GM12878 (cell line): ENCODE results near the gene CBFA2T3. TPM values are rescaled to one million over a fixed set of nuclear protein-coding genes. Genes with fewer than 3 reads are reported as not detected.

ENCODE experiments used
- ATAC-seq: fragments of 200-7000 bp; cut with Tn5 transposase; 3 replicates; pipeline ENCODE4 v1.9.1; 2020; ENCODE audit warnings: mild to moderate bottlenecking, moderate library complexity
- BruUV-seq: library from RNA; stranded (reverse); fragments of 400-500 nt; replicated peaks from 2 replicates; lab custom pipeline; 2021; lab: Mats Ljungman, UMichigan
- CTCF ChIA-PET: fragments of 300-600 bp; sonication (Branson Sonifier 250); formaldehyde crosslinking; extraction: SDS; loops from one replicate; lab custom pipeline; 2021; ENCODE audit warnings: inconsistent platforms; lab: Yijun Ruan, JAX
- POLR2A ChIA-PET: fragments of 350-600 bp; formaldehyde crosslinking; extraction: SDS; loops from one replicate; lab custom pipeline; 2021; ENCODE audit warnings: inconsistent platforms; lab: Charles Lee
- RAD21 ChIA-PET: fragments of 300-600 bp; sonication (Branson Sonifier 250); formaldehyde crosslinking; loops from one replicate; lab custom pipeline; 2023; ENCODE audit warnings: antibody characterized with exemption; ENCODE audit not compliant: unreplicated experiment; lab: Charles Lee
- SMC1A ChIA-PET: fragments of 300-600 bp; sonication (Branson Sonifier 250); formaldehyde crosslinking; loops from one replicate; lab custom pipeline; 2023; ENCODE audit not compliant: unreplicated experiment, uncharacterized antibody; lab: Charles Lee
- DNase-seq: peaks from one replicate; pipeline ENCODE4 v3.0.0-alpha.2; 2011; ENCODE audit warnings: low read depth, low spot score
- FAIRE-seq: peaks from 3 replicates; lab custom pipeline; 2011; peaks lifted over from hg19 to GRCh38; lab: Jason Lieb, UNC
- H2AFZ ChIP-seq: 2 replicates; pipeline ENCODE4 v1.6.0; 2011; ENCODE audit warnings: low read depth, low read length, control low read depth; ENCODE audit not compliant: control insufficient read depth
- H3K27ac ChIP-seq: 2 replicates; pipeline ENCODE4 v1.5.1; 2011; ENCODE audit warnings: control low read depth; ENCODE audit not compliant: control insufficient read depth, insufficient read depth
- H3K27me3 ChIP-seq, 2 experiments: replicated peaks in 1 of 2; 2 replicates each; pipeline versions ENCODE4 v1.6.0 to v1.6.1; 2011; ENCODE audit warnings: low read length in 1 of 2; ENCODE audit not compliant: control insufficient read depth in 2 of 2, insufficient read depth in 2 of 2
- H3K36me3 ChIP-seq, 2 experiments: 2 replicates each; pipeline ENCODE4 v1.5.1; 2011; ENCODE audit warnings: low read length in 1 of 2; ENCODE audit not compliant: control insufficient read depth in 2 of 2, insufficient read depth in 2 of 2
- H3K4me1 ChIP-seq: 2 replicates; pipeline ENCODE4 v1.6.1; 2011; ENCODE audit warnings: mild to moderate bottlenecking, low read length, moderate library complexity, mixed read lengths; ENCODE audit not compliant: control insufficient read depth, insufficient read depth
- H3K4me2 ChIP-seq: 2 replicates; pipeline ENCODE4 v1.6.0; 2011; ENCODE audit warnings: control low read depth; ENCODE audit not compliant: control insufficient read depth, insufficient read depth
- H3K4me3 ChIP-seq: fragments of 200-600 bp; sonication (generic); 2 replicates; pipeline ENCODE4 v1.5.1; 2016
- H3K79me2 ChIP-seq: 2 replicates; pipeline ENCODE4 v1.6.0; 2011; ENCODE audit warnings: low read length; ENCODE audit not compliant: control insufficient read depth, insufficient read depth
- H3K9ac ChIP-seq: 2 replicates; pipeline ENCODE4 v1.8.0; 2011; ENCODE audit warnings: low read length, control low read depth, mixed read lengths; ENCODE audit not compliant: control insufficient read depth, insufficient read depth
- H3K9me3 ChIP-seq: replicated peaks from 3 replicates; pipeline ENCODE4 v1.5.1; 2011; ENCODE audit warnings: mild to moderate bottlenecking, low read length; ENCODE audit not compliant: control insufficient read depth, insufficient read depth
- H4K20me1 ChIP-seq: 2 replicates; pipeline ENCODE4 v1.6.0; 2011; ENCODE audit not compliant: control insufficient read depth, insufficient read depth
- CHD2 ChIP-seq: IDR thresholded peaks from 2 replicates; pipeline ENCODE4 v1.6.1; 2011; ENCODE audit warnings: low read depth, low read length, improper control_type of control experiment, borderline replicate concordance
- EP300 ChIP-seq, 2 experiments: fragments of 150-350 bp in 1 of 2; IDR thresholded peaks; 2 replicates each; pipeline ENCODE4 v1.6.1; 2011 to 2012; ENCODE audit warnings: low read depth in 2 of 2, low read length in 2 of 2, borderline replicate concordance in 1 of 2, improper control_type of control experiment in 1 of 2, inconsistent platforms in 1 of 2; ENCODE audit not compliant: control insufficient read depth in 1 of 2
- EZH2 ChIP-seq: IDR thresholded peaks from 2 replicates; pipeline ENCODE4 v1.6.1; 2012; ENCODE audit warnings: low read depth, mild to moderate bottlenecking, control low read depth, inconsistent platforms, low read length, borderline replicate concordance; ENCODE audit not compliant: control insufficient read depth
- GATAD2B ChIP-seq: fragments of 450-650 bp; conservative IDR thresholded peaks from 2 replicates; pipeline ENCODE4 v1.6.1; 2017; ENCODE audit warnings: low read depth, mild to moderate bottlenecking, moderate library complexity
- HCFC1 ChIP-seq: fragments of 150-350 bp; IDR thresholded peaks from 2 replicates; pipeline ENCODE4 v1.6.1; 2014; ENCODE audit warnings: low read length
- HDAC2 ChIP-seq: fragments of 200-600 bp; sonication (generic); IDR thresholded peaks from 2 replicates; pipeline ENCODE4 v1.6.1; 2017
- POU2F2 ChIP-seq: IDR thresholded peaks from 3 replicates; pipeline ENCODE4 v1.6.1; 2011; ENCODE audit warnings: low read depth, mild to moderate bottlenecking, low read length, borderline replicate concordance
- RAD21 ChIP-seq: IDR thresholded peaks from 2 replicates; pipeline ENCODE4 v1.6.1; 2011; ENCODE audit warnings: mild to moderate bottlenecking, low read depth, low read length, moderate library complexity; ENCODE audit not compliant: insufficient read depth
- SIN3A ChIP-seq: IDR thresholded peaks from 2 replicates; pipeline ENCODE4 v1.6.1; 2012; ENCODE audit warnings: low read depth, low read length, improper control_type of control experiment
- SRF ChIP-seq, 2 experiments: IDR thresholded peaks; 2 replicates each; pipeline ENCODE4 v1.6.1; 2011; ENCODE audit warnings: low read depth in 2 of 2, low read length in 2 of 2, mild to moderate bottlenecking in 1 of 2, moderate library complexity in 1 of 2
- TARDBP ChIP-seq: IDR thresholded peaks from 2 replicates; pipeline ENCODE4 v1.6.1; 2016; ENCODE audit warnings: borderline replicate concordance
- ZNF384 ChIP-seq: IDR thresholded peaks from 2 replicates; pipeline ENCODE4 v1.6.1; 2012; ENCODE audit warnings: low read depth, mild to moderate bottlenecking, low read length, improper control_type of control experiment, borderline replicate concordance
- ZZZ3 ChIP-seq: IDR thresholded peaks from 2 replicates; pipeline ENCODE4 v1.6.1; 2011; ENCODE audit warnings: low read depth; ENCODE audit not compliant: control insufficient read depth, insufficient read length
- WGBS: methylation state at CpG from one replicate; pipeline ENCODE4 v1.1.6; 2016; ENCODE audit warnings: low lambda C conversion rate; ENCODE audit not compliant: insufficient replicate concordance, insufficient coverage; ENCODE audit errors: missing lambda C conversion rate; 5-methylcytosine and 5-hydroxymethylcytosine counted together
- in situ Hi-C: fragments of 300-500 bp; cut with MboI; formaldehyde crosslinking; loops from 9 replicates; pipeline ENCODE4 v1.14.3; 2018; ENCODE audit warnings: mixed read lengths
- intact Hi-C: fragments of 100-400 bp; cut with micrococcal nuclease; formaldehyde crosslinking; loops from one replicate; pipeline ENCODE4 v1.14.2; 2022; ENCODE audit not compliant: unreplicated experiment
- polyA plus RNA-seq, 11 experiments: library from polyadenylated mRNA; depleted of rRNA in 4 of 11; unstranded in 6 of 11; stranded (reverse) in 5 of 11; fragments of >200 nt; fragmentation: Nextera tagmentation in 4 of 11; fragmentation: Illumina TruSeq in 1 of 11; extraction: Ambion mirVana in 4 of 11; extraction: Trizol in 1 of 11; gene quantifications; 1 replicate in 1 of 11; 2 replicates in 10 of 11; pipeline versions ENCODE4 v1.2.1 to v1.2.3, GENCODE V29; 2011 to 2016; ENCODE audit warnings: inconsistent platforms in 2 of 11, missing spikeins in 2 of 11, low read depth in 1 of 11
- total RNA-seq, 4 experiments: library from RNA; depleted of rRNA in 3 of 4; stranded (reverse); fragments of >200 nt in 3 of 4; fragmentation: Illumina TruSeq in 1 of 4; extraction: Trizol in 1 of 4; gene quantifications; 2 replicates each; pipeline versions ENCODE4 v1.2.1 to v1.2.3, GENCODE V29; 2013 to 2021
- TF ChIP-seq, protein P1 (sequence below): fragments of 450-650 bp; formaldehyde crosslinking; IDR thresholded peaks from 2 replicates; pipeline ENCODE4 v1.4.0; 2020; ENCODE audit warnings: mild to moderate bottlenecking, moderate library complexity
- TF ChIP-seq, protein P2 (sequence below): IDR thresholded peaks from 2 replicates; pipeline ENCODE4 v1.6.1; 2011; ENCODE audit warnings: low read depth, mild to moderate bottlenecking, low read length, moderate library complexity, borderline replicate concordance; ENCODE audit errors: extremely low read depth
- TF ChIP-seq, protein P3 (sequence below), 3 experiments: IDR thresholded peaks in 2 of 3; conservative IDR thresholded peaks in 1 of 3; 2 replicates each; pipeline ENCODE4 v1.5.1; 2011; ENCODE audit warnings: low read depth in 3 of 3, low read length in 3 of 3, mild to moderate bottlenecking in 3 of 3, control low read depth in 2 of 3, moderate library complexity in 2 of 3, inconsistent platforms in 1 of 3, mixed read lengths in 1 of 3; ENCODE audit not compliant: control insufficient read depth in 2 of 3, insufficient read depth in 1 of 3; ENCODE audit errors: extremely low read depth in 1 of 3

CBFA2T3 gene
- total and polyA plus RNA-seq, 10 of the 15 experiments (the other 5 are each of a cell fraction or from before 2014, with no cell fraction given), result 0.69 to 42.6 (median 4.5) TPM

DNA sequence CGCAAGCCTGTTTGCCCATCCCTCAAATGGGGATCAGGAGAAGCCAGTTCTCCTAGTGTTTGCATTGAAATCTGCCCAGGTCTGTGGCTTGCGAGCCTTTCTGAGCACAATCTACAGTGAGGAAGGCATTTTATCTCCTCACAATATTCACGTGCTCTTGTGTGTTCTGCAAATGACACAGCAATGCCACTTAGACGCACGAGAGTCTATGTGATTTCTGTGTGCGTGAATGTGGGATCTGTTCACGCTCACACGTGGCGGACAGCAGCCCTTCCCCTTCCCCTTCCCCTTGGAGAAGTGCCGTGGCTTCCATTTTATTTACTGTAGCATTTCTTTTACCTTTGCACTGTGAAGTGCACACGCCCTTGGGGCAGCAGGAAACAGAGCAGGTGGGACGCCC, 17.7 kb upstream of the CBFA2T3 start (continued):
- TF ChIP-seq TARDBP (no peak), RAD21 (no peak), HDAC2 (no peak), EZH2 (no peak), POU2F2 (no peak)
- TF ChIP-seq, protein P1, sequence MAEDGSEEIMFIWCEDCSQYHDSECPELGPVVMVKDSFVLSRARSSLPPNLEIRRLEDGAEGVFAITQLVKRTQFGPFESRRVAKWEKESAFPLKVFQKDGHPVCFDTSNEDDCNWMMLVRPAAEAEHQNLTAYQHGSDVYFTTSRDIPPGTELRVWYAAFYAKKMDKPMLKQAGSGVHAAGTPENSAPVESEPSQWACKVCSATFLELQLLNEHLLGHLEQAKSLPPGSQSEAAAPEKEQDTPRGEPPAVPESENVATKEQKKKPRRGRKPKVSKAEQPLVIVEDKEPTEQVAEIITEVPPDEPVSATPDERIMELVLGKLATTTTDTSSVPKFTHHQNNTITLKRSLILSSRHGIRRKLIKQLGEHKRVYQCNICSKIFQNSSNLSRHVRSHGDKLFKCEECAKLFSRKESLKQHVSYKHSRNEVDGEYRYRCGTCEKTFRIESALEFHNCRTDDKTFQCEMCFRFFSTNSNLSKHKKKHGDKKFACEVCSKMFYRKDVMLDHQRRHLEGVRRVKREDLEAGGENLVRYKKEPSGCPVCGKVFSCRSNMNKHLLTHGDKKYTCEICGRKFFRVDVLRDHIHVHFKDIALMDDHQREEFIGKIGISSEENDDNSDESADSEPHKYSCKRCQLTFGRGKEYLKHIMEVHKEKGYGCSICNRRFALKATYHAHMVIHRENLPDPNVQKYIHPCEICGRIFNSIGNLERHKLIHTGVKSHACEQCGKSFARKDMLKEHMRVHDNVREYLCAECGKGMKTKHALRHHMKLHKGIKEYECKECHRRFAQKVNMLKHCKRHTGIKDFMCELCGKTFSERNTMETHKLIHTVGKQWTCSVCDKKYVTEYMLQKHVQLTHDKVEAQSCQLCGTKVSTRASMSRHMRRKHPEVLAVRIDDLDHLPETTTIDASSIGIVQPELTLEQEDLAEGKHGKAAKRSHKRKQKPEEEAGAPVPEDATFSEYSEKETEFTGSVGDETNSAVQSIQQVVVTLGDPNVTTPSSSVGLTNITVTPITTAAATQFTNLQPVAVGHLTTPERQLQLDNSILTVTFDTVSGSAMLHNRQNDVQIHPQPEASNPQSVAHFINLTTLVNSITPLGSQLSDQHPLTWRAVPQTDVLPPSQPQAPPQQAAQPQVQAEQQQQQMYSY (CRISPR knock-in tag), result no peak
- TF ChIP-seq, protein P2, sequence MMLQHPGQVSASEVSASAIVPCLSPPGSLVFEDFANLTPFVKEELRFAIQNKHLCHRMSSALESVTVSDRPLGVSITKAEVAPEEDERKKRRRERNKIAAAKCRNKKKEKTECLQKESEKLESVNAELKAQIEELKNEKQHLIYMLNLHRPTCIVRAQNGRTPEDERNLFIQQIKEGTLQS, result no peak

DNA sequence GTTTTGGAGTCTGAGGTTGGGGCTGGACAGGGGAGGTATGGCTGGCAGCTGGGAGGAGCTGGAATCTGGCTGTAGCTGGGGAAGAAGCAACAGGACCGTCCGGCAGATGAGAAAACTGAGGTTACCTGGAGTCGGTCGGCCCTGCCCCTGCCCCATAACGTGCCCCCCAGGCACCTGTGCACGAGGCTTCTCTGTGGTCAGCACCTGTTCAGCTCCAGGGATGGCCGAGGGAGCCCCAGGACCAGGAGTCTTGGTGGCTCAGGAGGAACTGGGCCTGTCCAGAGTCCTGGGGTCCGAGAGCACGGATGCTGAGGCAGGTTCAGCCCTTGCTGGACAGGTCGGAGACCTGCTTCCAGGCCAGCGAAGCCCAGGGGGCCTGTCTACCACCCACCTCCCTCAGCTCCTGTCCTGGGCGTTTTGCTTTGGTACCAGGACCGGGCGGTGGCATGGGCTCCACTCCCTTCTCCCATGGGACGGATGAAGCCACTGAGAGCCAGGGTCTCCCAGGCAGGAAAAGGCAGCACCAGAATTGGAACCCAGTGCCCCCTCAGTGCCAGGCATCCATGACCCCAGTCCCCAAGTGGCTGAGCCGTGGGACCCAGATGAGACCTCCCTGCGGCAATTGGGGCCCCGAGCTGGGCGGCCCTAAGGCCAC, 17.1 kb upstream of the CBFA2T3 start:
- FAIRE-seq (no peak), ATAC-seq (no peak), DNase-seq (no peak)
- ChIA-PET POLR2A (no interaction called here), SMC1A (no interaction called here), RAD21 (no interaction called here), CTCF (no interaction called here)
- 61% methylated on average over 18 of the region's 19 CpGs for WGBS
- BruUV-seq, result no TSS peak
- Histone ChIP-seq H3K27ac (no peak overlapping the region), H3K4me2 (no peak overlapping the region), H3K9ac (no peak overlapping the region), H3K4me3 (no peak overlapping the region), H3K4me1 (peaks cover 7% of the 10 kb centered on the region), H3K9me3 (peaks cover 16% of the 10 kb centered on the region), H2AFZ (no peak overlapping the region), H4K20me1 (no peaks in the 10 kb centered on the region), H3K36me3 (no peaks in the 10 kb centered on the region), H3K79me2 (no peaks in the 10 kb centered on the region), H3K27me3 (no peaks in the 10 kb centered on the region)
- in situ Hi-C loops (no loop called here), intact Hi-C loops (no loop called here)
- no peak for TF ChIP-seq SIN3A
- no peak for TF ChIP-seq GATAD2B
- no peak for TF ChIP-seq CHD2
- no peak for TF ChIP-seq EP300 (IDR thresholded peaks at IDR 0.05; ENCODE audit: borderline replicate concordance in 1 of 2, control insufficient read depth in 1 of 2, low read depth in 2 of 2, low read length in 2 of 2)
- TF ChIP-seq, protein P3, sequence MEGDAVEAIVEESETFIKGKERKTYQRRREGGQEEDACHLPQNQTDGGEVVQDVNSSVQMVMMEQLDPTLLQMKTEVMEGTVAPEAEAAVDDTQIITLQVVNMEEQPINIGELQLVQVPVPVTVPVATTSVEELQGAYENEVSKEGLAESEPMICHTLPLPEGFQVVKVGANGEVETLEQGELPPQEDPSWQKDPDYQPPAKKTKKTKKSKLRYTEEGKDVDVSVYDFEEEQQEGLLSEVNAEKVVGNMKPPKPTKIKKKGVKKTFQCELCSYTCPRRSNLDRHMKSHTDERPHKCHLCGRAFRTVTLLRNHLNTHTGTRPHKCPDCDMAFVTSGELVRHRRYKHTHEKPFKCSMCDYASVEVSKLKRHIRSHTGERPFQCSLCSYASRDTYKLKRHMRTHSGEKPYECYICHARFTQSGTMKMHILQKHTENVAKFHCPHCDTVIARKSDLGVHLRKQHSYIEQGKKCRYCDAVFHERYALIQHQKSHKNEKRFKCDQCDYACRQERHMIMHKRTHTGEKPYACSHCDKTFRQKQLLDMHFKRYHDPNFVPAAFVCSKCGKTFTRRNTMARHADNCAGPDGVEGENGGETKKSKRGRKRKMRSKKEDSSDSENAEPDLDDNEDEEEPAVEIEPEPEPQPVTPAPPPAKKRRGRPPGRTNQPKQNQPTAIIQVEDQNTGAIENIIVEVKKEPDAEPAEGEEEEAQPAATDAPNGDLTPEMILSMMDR (IDR thresholded peaks at IDR 0.05 in 2 of 3, conservative IDR thresholded peaks at IDR 0.05 in 1 of 3; ENCODE audit: control insufficient read depth in 2 of 3, extremely low read depth in 1 of 3, insufficient read depth in 1 of 3, low read depth in 3 of 3, low read length in 3 of 3), result no peak
- TF ChIP-seq POU2F2, result no peak
- TF ChIP-seq HDAC2, result no peak
- no peak for TF ChIP-seq ZZZ3
- TF ChIP-seq ZNF384, result no peak
- no peak for TF ChIP-seq SRF (IDR thresholded peaks at IDR 0.05; ENCODE audit: low read depth in 2 of 2, low read length in 2 of 2)
- no peak for TF ChIP-seq HCFC1
- TF ChIP-seq EZH2, result no peak
